Measurements from ENCODE around the gene SHQ1. TPM values are rescaled to one million over a fixed set of nuclear protein-coding genes. Genes with fewer than 3 reads are reported as not detected.

The SHQ1 gene
- total RNA-seq, 1 donor from 2014 or later, result 12.3 TPM

DNA sequence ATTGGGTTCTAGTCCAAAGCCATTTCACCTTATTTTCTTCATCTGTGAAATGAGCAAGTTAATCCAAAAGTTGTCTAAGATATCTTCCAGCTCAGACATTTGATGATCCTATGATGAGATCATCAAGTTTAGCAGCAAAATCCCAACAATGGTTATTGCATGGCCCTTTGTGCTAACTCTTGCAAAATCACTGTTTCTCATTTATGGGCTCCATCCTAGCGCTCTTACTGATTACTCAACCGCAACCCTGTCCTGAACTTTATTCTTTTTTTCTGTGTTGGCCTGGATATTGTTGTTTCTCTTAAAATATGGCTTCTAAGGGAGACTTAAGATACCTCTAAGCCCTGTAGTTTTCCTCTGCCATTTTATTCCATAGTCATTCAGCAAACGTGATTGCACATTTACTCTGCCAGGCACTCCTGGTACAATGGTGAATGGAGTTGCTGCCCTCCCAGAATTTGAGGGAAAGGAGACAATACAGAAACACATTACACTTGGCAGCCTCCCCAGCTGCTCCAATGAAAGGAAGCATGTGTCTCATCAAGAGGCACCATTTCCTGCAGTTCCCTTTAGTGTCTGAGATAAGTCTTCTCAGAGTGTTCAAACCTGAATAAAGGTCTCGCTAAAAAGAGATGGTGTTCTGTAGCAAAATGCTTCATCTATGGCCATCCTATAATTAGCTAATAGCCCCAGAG is 44.0 kb upstream of the SHQ1 start:
- H3K4me1 ChIP-seq, result peaks cover 50% of the 10 kb centered on the region
- H3K27ac ChIP-seq, result peak overlapping the region; percentile 62
- H3K9me3 ChIP-seq, result no peaks in the 10 kb centered on the region
- DNase-seq (ENCODE audit: extremely low spot score in 2 of 2), result no peak
- intact Hi-C loops (cut with DNase I), result no loop called here
- H3K27me3 ChIP-seq, result no peaks in the 10 kb centered on the region
- H3K4me3 ChIP-seq, result no peak overlapping the region
- TF ChIP-seq, protein P1, sequence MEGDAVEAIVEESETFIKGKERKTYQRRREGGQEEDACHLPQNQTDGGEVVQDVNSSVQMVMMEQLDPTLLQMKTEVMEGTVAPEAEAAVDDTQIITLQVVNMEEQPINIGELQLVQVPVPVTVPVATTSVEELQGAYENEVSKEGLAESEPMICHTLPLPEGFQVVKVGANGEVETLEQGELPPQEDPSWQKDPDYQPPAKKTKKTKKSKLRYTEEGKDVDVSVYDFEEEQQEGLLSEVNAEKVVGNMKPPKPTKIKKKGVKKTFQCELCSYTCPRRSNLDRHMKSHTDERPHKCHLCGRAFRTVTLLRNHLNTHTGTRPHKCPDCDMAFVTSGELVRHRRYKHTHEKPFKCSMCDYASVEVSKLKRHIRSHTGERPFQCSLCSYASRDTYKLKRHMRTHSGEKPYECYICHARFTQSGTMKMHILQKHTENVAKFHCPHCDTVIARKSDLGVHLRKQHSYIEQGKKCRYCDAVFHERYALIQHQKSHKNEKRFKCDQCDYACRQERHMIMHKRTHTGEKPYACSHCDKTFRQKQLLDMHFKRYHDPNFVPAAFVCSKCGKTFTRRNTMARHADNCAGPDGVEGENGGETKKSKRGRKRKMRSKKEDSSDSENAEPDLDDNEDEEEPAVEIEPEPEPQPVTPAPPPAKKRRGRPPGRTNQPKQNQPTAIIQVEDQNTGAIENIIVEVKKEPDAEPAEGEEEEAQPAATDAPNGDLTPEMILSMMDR (IDR thresholded peaks at IDR 0.05), result no peak
- TF ChIP-seq POLR2A (IDR thresholded peaks at IDR 0.05) (no peak), POLR2AphosphoS5 (IDR thresholded peaks at IDR 0.05; ENCODE audit: insufficient read depth in 1 of 2, low read depth in 1 of 2) (peak; percentile 39 to 84)
- no peaks in the 10 kb centered on the region for H3K36me3 ChIP-seq

DNA sequence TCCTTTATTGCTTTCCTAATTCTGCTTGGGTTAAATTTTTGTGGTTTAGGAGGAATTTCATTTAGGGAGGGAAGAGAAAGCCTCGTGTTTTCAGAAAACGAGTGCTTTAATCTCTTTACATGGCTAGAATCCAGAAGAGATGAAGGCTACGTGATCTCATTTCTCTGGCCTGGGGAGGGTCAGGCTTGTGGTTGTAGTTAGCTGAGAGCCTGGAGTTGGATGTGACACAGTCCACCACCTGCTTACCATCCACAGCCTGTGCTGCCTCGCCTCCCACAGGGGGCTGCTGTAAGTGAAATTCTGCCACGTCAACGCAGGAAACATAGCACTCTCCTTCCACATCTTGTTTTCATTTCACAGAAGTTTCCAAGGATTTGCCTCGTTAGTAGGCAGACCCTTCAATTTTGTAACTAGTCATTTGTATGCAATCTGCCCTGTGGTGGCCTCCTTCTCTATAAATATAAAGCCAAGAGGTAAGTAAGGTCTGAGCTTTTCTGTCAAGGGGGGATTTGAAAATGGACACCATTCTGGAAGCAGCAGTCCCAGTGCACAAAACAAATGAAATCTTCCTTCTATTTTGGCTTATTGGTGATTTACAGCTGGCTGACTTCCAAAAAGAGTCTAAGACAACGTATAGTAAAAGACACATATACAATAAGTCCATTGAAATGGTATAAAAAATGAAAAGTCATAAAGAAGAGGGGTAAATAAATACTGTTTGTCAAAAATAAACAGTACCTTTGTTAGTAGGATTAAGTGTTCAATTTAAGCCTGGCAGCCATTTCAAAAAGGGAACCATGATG is 43.0 kb upstream of the SHQ1 start:
- H3K9me3 ChIP-seq, result no peaks in the 10 kb centered on the region
- peak overlapping the region; percentile 62 for H3K27ac ChIP-seq
- intact Hi-C loops (cut with DNase I), result no loop called here
- peaks cover 50% of the 10 kb centered on the region for H3K4me1 ChIP-seq
- no peaks in the 10 kb centered on the region for H3K27me3 ChIP-seq
- DNase-seq (ENCODE audit: extremely low spot score in 2 of 2), result peak in 1 of 2 donors; percentile 92
- H3K36me3 ChIP-seq, result no peaks in the 10 kb centered on the region
- no peak for TF ChIP-seq POLR2A (IDR thresholded peaks at IDR 0.05)
- TF ChIP-seq, protein P1 (IDR thresholded peaks at IDR 0.05), result no peak
- TF ChIP-seq POLR2AphosphoS5 (IDR thresholded peaks at IDR 0.05; ENCODE audit: insufficient read depth in 1 of 2, low read depth in 1 of 2), result peak in 1 of 2 donors; percentile 59
- no peak overlapping the region for H3K4me3 ChIP-seq

DNA sequence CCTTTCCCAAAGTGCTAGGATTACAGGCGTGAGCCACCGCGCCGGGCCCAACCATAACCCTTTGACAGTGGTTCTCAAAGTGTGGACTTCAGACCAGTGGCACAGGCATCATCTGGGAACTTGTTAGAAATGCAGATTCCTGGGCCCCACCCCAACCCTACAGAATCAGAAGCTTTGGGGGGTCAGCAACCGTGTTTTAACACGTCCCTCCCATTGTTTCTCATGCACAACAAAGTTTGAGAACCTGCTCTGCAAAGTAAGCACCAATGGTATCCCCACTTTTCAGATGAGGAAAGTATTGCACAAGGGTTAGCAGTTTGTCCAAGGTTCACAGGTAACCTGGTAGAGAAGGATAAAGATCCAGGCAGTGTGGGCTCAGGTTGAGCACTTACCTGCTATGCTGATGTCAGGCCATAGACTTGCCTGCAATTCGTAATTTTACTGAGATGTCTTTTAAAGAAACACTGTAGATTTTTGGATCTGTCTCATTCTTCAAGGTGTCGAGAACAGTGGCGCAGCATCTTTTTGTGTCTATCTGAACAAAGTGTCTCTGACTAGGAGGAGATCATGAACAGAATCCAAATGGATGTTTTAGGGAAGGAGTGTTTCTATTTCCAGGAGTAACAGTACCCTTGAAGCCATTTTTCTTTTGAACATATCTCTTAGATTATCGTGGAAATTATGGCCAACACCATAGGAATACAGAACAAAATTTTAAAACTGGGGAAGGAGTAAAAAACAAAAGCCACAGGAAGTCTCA is 42.1 kb upstream of the SHQ1 start:
- Histone ChIP-seq H3K36me3 (no peaks in the 10 kb centered on the region), H3K27me3 (no peaks in the 10 kb centered on the region), H3K4me1 (peaks cover 50% of the 10 kb centered on the region), H3K27ac (peak overlapping the region; percentile 62), H3K4me3 (no peak overlapping the region), H3K9me3 (no peaks in the 10 kb centered on the region)
- no peak for TF ChIP-seq POLR2A (IDR thresholded peaks at IDR 0.05)
- no peak for TF ChIP-seq POLR2AphosphoS5 (IDR thresholded peaks at IDR 0.05; ENCODE audit: insufficient read depth in 1 of 2, low read depth in 1 of 2)
- TF ChIP-seq, protein P1 (IDR thresholded peaks at IDR 0.05), result no peak
- intact Hi-C loops (cut with DNase I), result no loop called here
- DNase-seq (ENCODE audit: extremely low spot score in 2 of 2), result no peak

DNA sequence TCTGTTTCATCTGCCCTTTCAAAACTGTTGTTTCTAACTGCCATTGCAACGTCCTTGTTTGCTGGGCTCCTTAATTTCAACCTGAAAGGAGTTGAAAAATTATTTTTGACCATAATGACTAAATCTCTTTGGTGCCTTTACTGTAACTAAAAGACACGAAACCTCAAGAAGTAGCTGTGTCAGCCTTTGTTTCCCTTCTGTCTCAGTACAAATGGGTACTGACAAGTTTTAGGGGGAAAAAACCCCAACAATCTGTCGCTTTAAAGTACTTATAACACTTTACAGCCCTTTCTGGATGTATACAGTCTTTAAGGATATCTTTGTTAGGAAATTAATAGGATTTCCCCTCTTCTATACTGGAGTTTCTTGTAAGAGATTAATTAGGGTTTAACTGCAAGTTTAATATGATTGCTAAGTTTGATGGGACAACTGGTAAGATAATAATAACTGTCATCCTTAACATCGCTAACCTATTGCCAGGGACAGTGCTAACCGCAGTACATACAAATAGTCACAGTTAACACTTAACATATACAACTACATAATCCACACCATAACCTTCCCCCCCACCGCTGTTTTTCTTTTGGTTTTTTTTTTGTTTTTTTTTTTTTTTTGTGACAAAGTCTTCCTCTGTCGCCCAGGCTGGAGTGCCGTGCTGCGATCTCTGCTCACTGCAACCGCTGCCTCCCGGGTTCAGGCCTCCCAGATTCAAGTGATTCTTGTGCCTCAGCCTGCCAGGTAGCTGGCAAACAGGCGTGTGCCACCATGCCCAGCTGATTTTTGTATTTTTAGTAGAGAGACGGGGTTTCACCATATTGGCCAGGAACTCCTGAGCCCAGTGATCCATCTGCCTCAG is 41.3 kb upstream of the SHQ1 start:
- DNase-seq (ENCODE audit: extremely low spot score in 2 of 2), result no peak
- TF ChIP-seq, protein P1 (IDR thresholded peaks at IDR 0.05), result no peak
- TF ChIP-seq POLR2A (IDR thresholded peaks at IDR 0.05) (no peak), POLR2AphosphoS5 (IDR thresholded peaks at IDR 0.05; ENCODE audit: insufficient read depth in 1 of 2, low read depth in 1 of 2) (no peak)
- intact Hi-C loops (cut with DNase I), result no loop called here
- Histone ChIP-seq H3K27me3 (no peaks in the 10 kb centered on the region), H3K9me3 (no peaks in the 10 kb centered on the region), H3K4me1 (peaks cover 50% of the 10 kb centered on the region), H3K27ac (peak overlapping the region; percentile 62), H3K36me3 (no peaks in the 10 kb centered on the region), H3K4me3 (peak overlapping the region; percentile 49 to 54)
